ENCODE data around the gene RAB40B.

DNA sequence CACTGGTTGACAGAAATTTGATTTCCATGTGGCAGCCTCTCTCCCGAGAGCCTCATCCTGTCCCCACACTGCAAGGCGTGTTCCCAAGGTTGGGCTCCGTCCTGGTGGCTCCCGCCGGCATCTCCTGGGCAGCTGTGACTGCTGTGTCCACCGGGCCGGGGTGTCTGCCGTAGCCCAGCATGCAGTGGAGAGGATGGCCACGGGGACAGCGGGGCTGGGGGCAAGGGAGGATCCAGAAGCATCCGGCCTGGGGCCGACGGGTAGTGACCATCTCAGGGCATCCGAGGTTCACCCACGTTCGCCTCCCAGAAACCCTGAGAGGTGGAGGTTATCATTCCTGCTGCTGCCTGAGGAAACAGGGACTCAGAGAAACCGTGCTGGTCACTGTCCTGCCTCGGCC lies 7.3 kb upstream of the RAB40B start:
- TF ChIP-seq, protein P1, sequence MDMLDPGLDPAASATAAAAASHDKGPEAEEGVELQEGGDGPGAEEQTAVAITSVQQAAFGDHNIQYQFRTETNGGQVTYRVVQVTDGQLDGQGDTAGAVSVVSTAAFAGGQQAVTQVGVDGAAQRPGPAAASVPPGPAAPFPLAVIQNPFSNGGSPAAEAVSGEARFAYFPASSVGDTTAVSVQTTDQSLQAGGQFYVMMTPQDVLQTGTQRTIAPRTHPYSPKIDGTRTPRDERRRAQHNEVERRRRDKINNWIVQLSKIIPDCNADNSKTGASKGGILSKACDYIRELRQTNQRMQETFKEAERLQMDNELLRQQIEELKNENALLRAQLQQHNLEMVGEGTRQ (IDR thresholded peaks at IDR 0.05; ENCODE audit: low read depth, low read length), result no peak
- TF ChIP-seq CTCF (conservative IDR thresholded peaks at IDR 0.05; ENCODE audit: low read depth, low read length), result no peak
- no peak for TF ChIP-seq FOS (IDR thresholded peaks at IDR 0.05; ENCODE audit: low read depth, low read length)
- TF ChIP-seq POLR2A (IDR thresholded peaks at IDR 0.05; ENCODE audit: low read depth, low read length), result no peak
- TF ChIP-seq CHD1 (IDR thresholded peaks at IDR 0.05; ENCODE audit: low read depth, low read length), result no peak
- no peak for TF ChIP-seq RAD21 (IDR thresholded peaks at IDR 0.05; ENCODE audit: low read length)
- TF ChIP-seq MAZ (IDR thresholded peaks at IDR 0.05; ENCODE audit: borderline replicate concordance, low read depth, low read length), result no peak
- TF ChIP-seq SMC3 (IDR thresholded peaks at IDR 0.05; ENCODE audit: low read depth, low read length), result no peak
- TF ChIP-seq RFX5 (IDR thresholded peaks at IDR 0.05; ENCODE audit: low read depth, low read length), result no peak
- TF ChIP-seq MXI1 (IDR thresholded peaks at IDR 0.05; ENCODE audit: borderline replicate concordance, low read depth, low read length), result no peak
- no peak for TF ChIP-seq CEBPB (IDR thresholded peaks at IDR 0.05; ENCODE audit: low read depth, low read length)
- no peak for TF ChIP-seq BHLHE40 (IDR thresholded peaks at IDR 0.05; ENCODE audit: low read depth, low read length)
- TF ChIP-seq MAFK (IDR thresholded peaks at IDR 0.05; ENCODE audit: low read depth, low read length), result no peak
- no peak for TF ChIP-seq ELK1 (IDR thresholded peaks at IDR 0.05; ENCODE audit: borderline replicate concordance, low read depth, low read length)
